Peyer's patch (tissue), 4 donors: Measurements from ENCODE around the gene C9orf43.

Experiments used
- POLR2A ChIP-seq, 2 donors: fragments of 450-650 bp; IDR thresholded peaks; one replicate each; pipeline ENCODE4 v1.5.1; 2017; ENCODE audit warnings: antibody characterized with exemption in 2 of 2, mild to moderate bottlenecking in 2 of 2, moderate library complexity in 2 of 2
- TF ChIP-seq, protein P1 (sequence below), 6 experiments: fragments of 450-650 bp in 4 of 6; fragments of 200-600 bp in 2 of 6; sonication (generic) in 1 of 6; IDR thresholded peaks; one replicate each; pipeline ENCODE4 v1.5.1; 2017 to 2019; ENCODE audit warnings: antibody characterized with exemption in 6 of 6, mild to moderate bottlenecking in 3 of 6, moderate library complexity in 1 of 6

GRCh38 chr9:113370806-113371325, 39.7 kb upstream of the C9orf43 start:
- TF ChIP-seq, protein P1, sequence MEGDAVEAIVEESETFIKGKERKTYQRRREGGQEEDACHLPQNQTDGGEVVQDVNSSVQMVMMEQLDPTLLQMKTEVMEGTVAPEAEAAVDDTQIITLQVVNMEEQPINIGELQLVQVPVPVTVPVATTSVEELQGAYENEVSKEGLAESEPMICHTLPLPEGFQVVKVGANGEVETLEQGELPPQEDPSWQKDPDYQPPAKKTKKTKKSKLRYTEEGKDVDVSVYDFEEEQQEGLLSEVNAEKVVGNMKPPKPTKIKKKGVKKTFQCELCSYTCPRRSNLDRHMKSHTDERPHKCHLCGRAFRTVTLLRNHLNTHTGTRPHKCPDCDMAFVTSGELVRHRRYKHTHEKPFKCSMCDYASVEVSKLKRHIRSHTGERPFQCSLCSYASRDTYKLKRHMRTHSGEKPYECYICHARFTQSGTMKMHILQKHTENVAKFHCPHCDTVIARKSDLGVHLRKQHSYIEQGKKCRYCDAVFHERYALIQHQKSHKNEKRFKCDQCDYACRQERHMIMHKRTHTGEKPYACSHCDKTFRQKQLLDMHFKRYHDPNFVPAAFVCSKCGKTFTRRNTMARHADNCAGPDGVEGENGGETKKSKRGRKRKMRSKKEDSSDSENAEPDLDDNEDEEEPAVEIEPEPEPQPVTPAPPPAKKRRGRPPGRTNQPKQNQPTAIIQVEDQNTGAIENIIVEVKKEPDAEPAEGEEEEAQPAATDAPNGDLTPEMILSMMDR (IDR thresholded peaks at IDR 0.05), result no peak
- no peak for TF ChIP-seq POLR2A (IDR thresholded peaks at IDR 0.05)
